SK-N-SH treated with all-trans-retinoic acid at 6 μM for 48 hours (cell line): ENCODE data around the gene AP2B1.

Source experiments
- RARB ChIP-seq: fragments of 250-450 bp; sonication (Bioruptor Pico); IDR thresholded peaks from 2 replicates; pipeline ENCODE4 v1.8.0; 2021; ENCODE audit warnings: mild to moderate bottlenecking, moderate library complexity
- ZFP3 ChIP-seq: fragments of 250-450 bp; sonication (Bioruptor Pico); IDR thresholded peaks from 2 replicates; pipeline ENCODE4 v1.5.0; 2020; ENCODE audit warnings: mild to moderate bottlenecking, moderate library complexity
- ZFP30 ChIP-seq: fragments of 450-650 bp; formaldehyde crosslinking; IDR thresholded peaks from 2 replicates; pipeline ENCODE4 v1.5.0; 2022; ENCODE audit warnings: mild to moderate bottlenecking, moderate library complexity

GRCh38 chr17:35763767-35764122 is 176.6 kb downstream of the AP2B1 start:
- TF ChIP-seq RARB (CRISPR knock-in tag) = no peak
- TF ChIP-seq ZFP3 (CRISPR knock-in tag) = no peak
- no peak for TF ChIP-seq ZFP30
